Gastrocnemius medialis (tissue), 4 donors: ENCODE measurements around the gene DPEP3. TPM values are rescaled to one million over a fixed set of nuclear protein-coding genes. Genes with fewer than 3 reads are reported as not detected.

Experiments used
- ATAC-seq, 2 donors: fragments of 150-250 bp; one replicate each; pipeline ENCODE4 v1.9.1; 2016
- DNase-seq, 2 donors: peaks; one replicate each; pipeline ENCODE4 v3.0.0-alpha.2; 2019
- H3K27ac ChIP-seq, 4 donors: fragments of 200-600 bp; sonication (generic); 1 replicate in 1 of 4; 2 replicates in 3 of 4; pipeline ENCODE4 v1.5.1; 2016 to 2018; ENCODE audit warnings: mild to moderate bottlenecking in 2 of 4, moderate library complexity in 1 of 4
- H3K27me3 ChIP-seq, 3 donors: fragments of 200-600 bp; sonication (generic) in 2 of 3; 1 replicate in 1 of 3; 2 replicates in 2 of 3; pipeline versions ENCODE4 v1.5.1 to v1.6.0; 2016 to 2019; ENCODE audit warnings: mild to moderate bottlenecking in 1 of 3, moderate library complexity in 1 of 3
- H3K36me3 ChIP-seq, 2 donors: fragments of 200-600 bp; sonication (generic) in 1 of 2; one replicate each; pipeline ENCODE4 v1.5.1; 2017 to 2018
- H3K4me1 ChIP-seq, 2 donors: fragments of 200-600 bp; sonication (generic) in 1 of 2; one replicate each; pipeline ENCODE4 v1.5.1; 2016 to 2017; ENCODE audit warnings: mild to moderate bottlenecking in 2 of 2
- H3K4me3 ChIP-seq, 4 donors: fragments of 200-600 bp; sonication (generic) in 3 of 4; 1 replicate in 1 of 4; 2 replicates in 3 of 4; pipeline ENCODE4 v1.5.1; 2016 to 2019; ENCODE audit warnings: mild to moderate bottlenecking in 2 of 4
- H3K9me3 ChIP-seq, 3 donors: fragments of 200-600 bp; sonication (generic) in 2 of 3; 1 replicate in 1 of 3; 2 replicates in 2 of 3; pipeline ENCODE4 v1.5.1; 2016 to 2019
- CTCF ChIP-seq, 5 experiments: fragments of 450-650 bp in 3 of 5; fragments of 200-600 bp in 2 of 5; sonication (generic) in 2 of 5; IDR thresholded peaks in 4 of 5; conservative IDR thresholded peaks in 1 of 5; 1 replicate in 4 of 5; 2 replicates in 1 of 5; pipeline ENCODE4 v1.5.1; 2016 to 2019; ENCODE audit warnings: antibody characterized with exemption in 5 of 5, mild to moderate bottlenecking in 3 of 5, moderate library complexity in 3 of 5
- POLR2A ChIP-seq, 2 donors: fragments of 450-650 bp; IDR thresholded peaks; one replicate each; pipeline ENCODE4 v1.6.1; 2017; ENCODE audit warnings: antibody characterized with exemption in 2 of 2, mild to moderate bottlenecking in 2 of 2, moderate library complexity in 2 of 2
- in situ Hi-C, 4 donors: fragments of 200-750 bp; cut with MboI; loops; one replicate each; pipeline versions ENCODE4 v1.15.0 to v1.8.0; 2017; ENCODE audit warnings: low sequenced_read_pairs in 4 of 4
- intact Hi-C: fragments of 100-400 bp; cut with DNase I; formaldehyde crosslinking; loops from one replicate; pipeline ENCODE4 v1.15.1; 2023; ENCODE audit warnings: low total_unique reads
- total RNA-seq, 4 donors: library from RNA; depleted of rRNA; stranded (reverse); fragments of >200 nt; gene quantifications; one replicate each; pipeline versions ENCODE4 v1.1.0 to v1.2.3, GENCODE V29; 2016

DPEP3 gene
- total RNA-seq = not detected

- Histone ChIP-seq H3K36me3 (no peaks in the 10 kb centered on the region), H3K4me1 (peaks cover 11 to 18% of the 10 kb centered on the region in 2 donors), H3K4me3 (no peak within 1 kb of the TSS), H3K27ac (no peak within 1 kb of the TSS), H3K9me3 (no peaks in the 10 kb centered on the region), H3K27me3 (no peaks in the 10 kb centered on the region)
- DNase-seq = no peak
- in situ Hi-C loops = no loop called here
- intact Hi-C loops = no loop called here
- TF ChIP-seq CTCF (IDR thresholded peaks at IDR 0.05 in 4 of 5, conservative IDR thresholded peaks at IDR 0.05 in 1 of 5) (peak in 1 of 5 experiments; percentile 16), POLR2A (IDR thresholded peaks at IDR 0.05) (no peak)
- ATAC-seq = no peak
Observed at GRCh38 chr16:67979955-67980678, at the start of gene DPEP3. Gene DPEP3, minus strand, starts transcription at chr16:67980499. Its CDS starts 119 bp downstream, at chr16:67980380.

DNA sequence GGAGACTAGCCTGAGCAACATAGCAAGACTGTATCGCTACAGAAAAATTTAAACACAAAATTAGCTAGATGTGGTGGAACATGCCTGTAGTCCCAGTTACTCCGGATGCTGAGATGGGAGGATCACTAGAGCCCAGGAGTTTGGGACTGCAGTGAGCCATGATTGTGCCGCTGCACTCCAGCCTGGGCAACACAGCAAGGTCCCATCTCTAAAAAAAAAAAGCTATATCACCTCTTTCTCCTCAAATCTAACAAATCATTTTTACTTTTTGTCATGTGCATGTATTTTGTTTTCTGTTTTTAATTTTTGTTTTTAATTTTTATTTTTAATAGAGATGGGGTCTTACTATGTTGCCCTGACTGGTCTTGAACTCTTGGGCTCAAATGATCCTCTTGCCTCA is 48.7 kb upstream of the DPEP3 start:
- Histone ChIP-seq H3K4me3 (no peak overlapping the region), H3K36me3 (peaks cover 0 to 6% of the 10 kb centered on the region in 2 donors), H3K27ac (no peak overlapping the region), H3K9me3 (no peaks in the 10 kb centered on the region), H3K4me1 (peaks cover 4 to 10% of the 10 kb centered on the region in 2 donors), H3K27me3 (no peaks in the 10 kb centered on the region)
- in situ Hi-C loops = loop anchor here in 2 of 4 donors (25.0 kb wide), 2 partner anchors 217 to 342 kb away; partner anchors contain the start of genes RANBP10 (in 1 of the 2) and TSNAXIP1 (in 1 of the 2)
- TF ChIP-seq CTCF (IDR thresholded peaks at IDR 0.05 in 4 of 5, conservative IDR thresholded peaks at IDR 0.05 in 1 of 5) (no peak), POLR2A (IDR thresholded peaks at IDR 0.05) (no peak)
- ATAC-seq = no peak
- intact Hi-C loops = no loop called here
- no peak for DNase-seq

GRCh38 chr16:68022728-68023537 is 42.6 kb upstream of the DPEP3 start, which contains the start of the genes DDX28 and DUS2:
Gene DDX28, minus strand, starts transcription at chr16:68023232. Its CDS starts 30 bp downstream, at chr16:68023202.
Gene DUS2, plus strand, starts transcription at chr16:68023284. Its CDS starts 14,740 bp downstream, at chr16:68038024.
- Histone ChIP-seq H3K27ac (peak within 1 kb of the TSS; percentile 88 to 98 (median 90)), H3K27me3 (no peaks in the 10 kb centered on the region), H3K9me3 (no peaks in the 10 kb centered on the region), H3K4me1 (peaks cover 29% of the 10 kb centered on the region in 2 donors), H3K4me3 (peak within 1 kb of the TSS; percentile 79 to 99 (median 84)), H3K36me3 (peaks cover 0 to 11% of the 10 kb centered on the region in 2 donors)
- TF ChIP-seq POLR2A (IDR thresholded peaks at IDR 0.05) (peak; percentile 49 to 68), CTCF (IDR thresholded peaks at IDR 0.05 in 4 of 5, conservative IDR thresholded peaks at IDR 0.05 in 1 of 5) (peak in 1 of 5 experiments; percentile 46)
- in situ Hi-C loops = no loop called here
- intact Hi-C loops = no loop called here
- peak; percentile 89 to 92 for ATAC-seq
- peak; percentile 79 to 88 for DNase-seq

- H3K4me3 ChIP-seq = peak overlapping the region; percentile 79 to 99 (median 84)
- intact Hi-C loops (no loop called here), in situ Hi-C loops (no loop called here)
- no peak for TF ChIP-seq CTCF (IDR thresholded peaks at IDR 0.05 in 4 of 5, conservative IDR thresholded peaks at IDR 0.05 in 1 of 5)
- no peak for TF ChIP-seq POLR2A (IDR thresholded peaks at IDR 0.05)
- H3K36me3 ChIP-seq = peaks cover 0 to 11% of the 10 kb centered on the region in 2 donors
- H3K9me3 ChIP-seq = no peaks in the 10 kb centered on the region
- DNase-seq (peak in 1 of 2 donors; percentile 24), ATAC-seq (peak; percentile 11 to 17)
- peak overlapping the region; percentile 88 to 98 (median 90) for H3K27ac ChIP-seq
- peaks cover 29% of the 10 kb centered on the region in 2 donors for H3K4me1 ChIP-seq
- H3K27me3 ChIP-seq = no peaks in the 10 kb centered on the region
Observed at GRCh38 chr16:68022278-68022727, 42.0 kb upstream of the DPEP3 start.
